Right atrium auricular region (tissue), 2 donors: Measurements from ENCODE around the gene LIPT1. TPM values are rescaled to one million over a fixed set of nuclear protein-coding genes. Genes with fewer than 3 reads are reported as not detected.

ENCODE experiments used
- DNase-seq: peaks from one replicate; pipeline ENCODE4 v3.0.0-alpha.2; 2019; ENCODE audit warnings: low spot score
- H3K27ac ChIP-seq, 2 donors: fragments of 200-600 bp; sonication (generic); 1 replicate in 1 of 2; 2 replicates in 1 of 2; pipeline ENCODE4 v1.5.1; 2016 to 2019
- H3K27me3 ChIP-seq, 2 donors: fragments of 200-600 bp; sonication (generic); one replicate each; pipeline versions ENCODE4 v1.5.1 to v1.6.0; 2017 to 2019
- H3K36me3 ChIP-seq: fragments of 200-600 bp; sonication (generic); one replicate; pipeline ENCODE4 v1.5.1; 2016
- H3K4me1 ChIP-seq, 2 donors: fragments of 200-600 bp; sonication (generic); one replicate each; pipeline versions ENCODE4 v1.5.1 to v1.6.0; 2017 to 2019
- H3K4me3 ChIP-seq, 2 donors: fragments of 200-600 bp; sonication (generic); 1 replicate in 1 of 2; 2 replicates in 1 of 2; pipeline ENCODE4 v1.5.1; 2017 to 2019; ENCODE audit warnings: mild to moderate bottlenecking in 1 of 2, moderate library complexity in 1 of 2
- H3K9me3 ChIP-seq, 2 donors: fragments of 200-600 bp; sonication (generic); one replicate each; pipeline ENCODE4 v1.5.1; 2019
- total RNA-seq, 2 donors: library from RNA; depleted of rRNA; stranded (reverse); fragments of >200 nt; gene quantifications; one replicate each; pipeline ENCODE4 v1.1.0, GENCODE V29; 2016
- TF ChIP-seq, protein P1 (sequence below), 2 donors: fragments of 200-600 bp; sonication (generic); IDR thresholded peaks; one replicate each; pipeline ENCODE4 v1.5.1; 2019; ENCODE audit warnings: antibody characterized with exemption in 2 of 2

Gene LIPT1
- total RNA-seq, 2 donors from 2014 or later, result 5.1 to 5.2 TPM

DNA sequence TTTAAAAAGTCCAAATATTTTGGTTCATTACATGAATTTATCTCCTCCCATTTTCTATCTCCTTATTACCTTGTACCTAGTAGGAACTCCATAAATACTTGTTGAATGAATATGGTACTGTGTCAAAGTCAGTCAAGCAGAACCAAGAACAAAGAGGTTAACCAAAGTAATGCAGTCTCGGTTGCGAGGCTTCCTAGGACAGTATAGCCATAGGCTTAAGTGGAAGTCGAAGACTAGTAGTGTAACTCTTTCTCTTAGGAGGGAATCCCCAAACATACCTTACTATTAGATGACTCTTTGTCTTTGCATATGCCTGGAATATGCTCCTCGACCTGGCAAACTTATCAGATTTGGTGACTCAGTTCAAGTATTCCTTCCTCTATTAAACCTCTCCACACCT, 4.8 kb downstream of the LIPT1 start:
- TF ChIP-seq, protein P1, sequence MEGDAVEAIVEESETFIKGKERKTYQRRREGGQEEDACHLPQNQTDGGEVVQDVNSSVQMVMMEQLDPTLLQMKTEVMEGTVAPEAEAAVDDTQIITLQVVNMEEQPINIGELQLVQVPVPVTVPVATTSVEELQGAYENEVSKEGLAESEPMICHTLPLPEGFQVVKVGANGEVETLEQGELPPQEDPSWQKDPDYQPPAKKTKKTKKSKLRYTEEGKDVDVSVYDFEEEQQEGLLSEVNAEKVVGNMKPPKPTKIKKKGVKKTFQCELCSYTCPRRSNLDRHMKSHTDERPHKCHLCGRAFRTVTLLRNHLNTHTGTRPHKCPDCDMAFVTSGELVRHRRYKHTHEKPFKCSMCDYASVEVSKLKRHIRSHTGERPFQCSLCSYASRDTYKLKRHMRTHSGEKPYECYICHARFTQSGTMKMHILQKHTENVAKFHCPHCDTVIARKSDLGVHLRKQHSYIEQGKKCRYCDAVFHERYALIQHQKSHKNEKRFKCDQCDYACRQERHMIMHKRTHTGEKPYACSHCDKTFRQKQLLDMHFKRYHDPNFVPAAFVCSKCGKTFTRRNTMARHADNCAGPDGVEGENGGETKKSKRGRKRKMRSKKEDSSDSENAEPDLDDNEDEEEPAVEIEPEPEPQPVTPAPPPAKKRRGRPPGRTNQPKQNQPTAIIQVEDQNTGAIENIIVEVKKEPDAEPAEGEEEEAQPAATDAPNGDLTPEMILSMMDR (IDR thresholded peaks at IDR 0.05), result no peak
- DNase-seq, result no peak
- Histone ChIP-seq H3K27ac (no peak overlapping the region), H3K9me3 (no peaks in the 10 kb centered on the region), H3K27me3 (no peaks in the 10 kb centered on the region), H3K4me3 (no peak overlapping the region), H3K36me3 (no peaks in the 10 kb centered on the region), H3K4me1 (peaks cover 0 to 6% of the 10 kb centered on the region in 2 donors)

DNA sequence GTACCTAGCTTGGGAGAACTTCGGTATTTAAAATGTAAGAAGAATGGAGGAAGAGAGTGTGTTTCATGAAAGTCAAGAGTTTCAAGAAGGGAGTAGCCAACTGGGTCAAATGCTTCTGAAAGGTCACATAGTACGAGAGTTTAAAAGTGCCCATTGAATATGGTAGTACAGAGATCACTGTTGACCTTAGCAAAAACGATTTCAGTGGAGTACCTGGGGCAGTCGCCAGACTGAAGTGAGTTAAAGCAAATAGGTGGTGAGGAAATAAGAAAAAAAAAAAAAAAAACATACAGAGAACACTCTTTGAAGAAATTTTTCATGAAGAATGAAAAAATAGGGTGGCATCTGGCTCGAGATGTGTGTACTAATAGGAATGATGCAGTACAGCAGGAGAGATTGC, 11.5 kb downstream of the LIPT1 start:
- Histone ChIP-seq H3K4me3 (no peak overlapping the region), H3K27ac (no peak overlapping the region), H3K27me3 (no peaks in the 10 kb centered on the region), H3K4me1 (no peaks in the 10 kb centered on the region), H3K36me3 (peaks cover 32% of the 10 kb centered on the region), H3K9me3 (no peaks in the 10 kb centered on the region)
- TF ChIP-seq, protein P1 (IDR thresholded peaks at IDR 0.05), result no peak
- no peak for DNase-seq

DNA sequence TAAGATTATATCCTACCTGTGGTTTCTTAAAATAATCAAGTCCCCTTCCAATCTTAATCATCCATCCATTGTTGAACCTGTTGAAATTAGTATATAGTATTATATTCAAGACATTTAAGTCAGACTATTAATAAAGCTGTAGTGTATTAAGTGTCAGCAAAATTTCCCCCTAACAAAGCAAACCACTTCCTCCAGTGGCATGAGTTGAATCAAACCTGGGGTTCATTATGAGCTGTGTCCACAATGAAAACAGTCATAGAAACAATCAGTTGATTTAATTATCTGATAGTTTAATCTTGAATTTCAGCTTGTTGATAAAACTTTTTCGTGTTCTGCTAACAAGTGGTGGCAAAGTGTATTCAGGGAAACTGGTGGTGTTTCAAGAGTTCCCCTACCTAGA, 14.8 kb downstream of the LIPT1 start:
- Histone ChIP-seq H3K27me3 (no peaks in the 10 kb centered on the region), H3K27ac (no peak overlapping the region), H3K36me3 (peaks cover 43% of the 10 kb centered on the region), H3K4me1 (no peaks in the 10 kb centered on the region), H3K4me3 (no peak overlapping the region), H3K9me3 (no peaks in the 10 kb centered on the region)
- no peak for DNase-seq
- TF ChIP-seq, protein P1 (IDR thresholded peaks at IDR 0.05), result no peak

DNA sequence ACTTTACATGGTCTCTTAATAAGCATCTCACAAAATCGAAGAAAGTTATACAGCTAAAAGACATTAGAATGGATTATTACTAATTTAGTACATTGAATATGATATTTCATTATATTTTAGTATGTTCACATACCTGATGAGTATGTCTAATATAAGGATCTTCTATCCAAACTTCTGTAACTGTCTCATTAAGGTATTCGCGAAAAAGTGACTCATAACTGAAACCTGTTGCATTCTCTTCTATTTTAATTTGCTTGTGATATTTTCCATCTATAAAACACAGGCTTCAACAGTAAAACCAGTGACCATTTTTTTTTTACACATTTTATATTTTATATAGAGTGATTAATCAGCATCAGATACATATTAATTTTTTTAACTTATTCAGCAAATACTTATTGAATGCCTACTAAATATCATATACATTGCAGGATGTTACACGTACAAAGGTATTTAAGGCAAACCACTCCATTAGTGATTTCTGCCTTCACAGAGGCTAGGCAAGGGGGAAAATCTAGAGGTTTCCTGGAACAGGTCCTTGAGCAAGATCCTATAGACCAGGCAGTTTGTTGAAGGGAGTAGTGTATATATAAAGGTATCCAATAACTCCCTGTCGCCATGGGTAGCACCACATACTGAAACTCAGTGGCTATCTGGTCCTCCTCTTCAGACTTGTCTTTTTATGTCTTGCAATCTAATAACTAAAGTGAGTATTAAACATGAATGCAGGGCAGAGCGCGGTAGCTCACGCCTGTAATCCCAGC, 16.8 kb downstream of the LIPT1 start:
- Histone ChIP-seq H3K9me3 (no peaks in the 10 kb centered on the region), H3K4me1 (no peaks in the 10 kb centered on the region), H3K36me3 (peaks cover 43% of the 10 kb centered on the region), H3K4me3 (no peak overlapping the region), H3K27ac (no peak overlapping the region), H3K27me3 (no peaks in the 10 kb centered on the region)
- no peak for DNase-seq
- TF ChIP-seq, protein P1 (IDR thresholded peaks at IDR 0.05), result no peak

DNA sequence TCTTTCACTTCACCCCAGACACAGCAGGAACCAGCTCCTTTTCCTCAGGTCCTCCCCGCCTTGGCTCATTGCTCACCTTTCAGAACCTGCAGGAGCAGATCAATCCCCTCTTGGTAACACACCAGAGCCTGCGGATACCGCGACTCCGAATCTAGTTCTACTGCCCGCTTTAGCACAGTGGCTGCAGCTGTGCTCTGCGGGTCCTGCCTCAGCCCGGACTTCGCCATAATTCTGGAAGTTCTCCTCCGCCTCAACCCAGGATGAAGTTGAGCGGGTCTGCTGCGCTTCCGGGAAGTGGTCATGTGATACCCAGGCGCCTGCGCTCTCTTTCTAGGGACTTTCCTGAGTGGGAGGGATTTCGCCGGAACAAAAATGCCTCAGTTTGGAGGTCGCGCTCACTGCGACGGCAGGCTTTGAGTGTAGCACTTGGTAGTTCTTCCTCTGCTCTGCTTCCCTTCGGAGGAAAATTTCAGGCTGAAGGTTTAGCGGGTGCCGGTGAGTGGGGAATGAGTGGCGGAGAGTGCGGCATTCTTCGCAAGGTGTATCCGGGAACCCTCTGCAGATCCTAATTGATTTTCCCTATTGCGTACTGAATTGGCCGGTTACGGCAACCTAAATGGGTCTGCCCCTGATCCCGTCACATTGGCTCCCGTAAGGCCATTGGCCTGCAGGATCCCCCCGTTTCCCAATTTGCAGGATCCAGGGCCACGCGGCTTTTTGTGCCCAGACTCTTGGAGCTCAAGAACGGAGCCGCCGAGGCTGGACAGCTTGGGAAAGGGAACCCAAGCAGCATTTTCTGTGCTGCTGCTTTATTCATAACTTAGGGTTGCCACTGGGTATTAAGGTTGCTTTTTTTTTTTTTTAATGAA, 26.2 kb downstream of the LIPT1 start, which contains the start of the genes MITD1 and MRPL30:
MITD1 (minus strand) TSS at position 304 of the 869 bp plus-strand sequence; CDS start at position 227, 77 bp downstream.
MRPL30 (plus strand) TSS at position 430 of the 869 bp plus-strand sequence. CDS start 5,020 bp downstream, outside the sequence.
- TF ChIP-seq, protein P1 (IDR thresholded peaks at IDR 0.05), result peak in 1 of 2 donors; percentile 29
- Histone ChIP-seq H3K27ac (peak within 1 kb of the TSS; percentile 74 to 77), H3K9me3 (no peaks in the 10 kb centered on the region), H3K4me3 (peak within 1 kb of the TSS; percentile 76 to 88), H3K4me1 (peaks cover 0 to 37% of the 10 kb centered on the region in 2 donors), H3K36me3 (no peaks in the 10 kb centered on the region), H3K27me3 (no peaks in the 10 kb centered on the region)
- DNase-seq, result peak; percentile 96
